Central memory CD8-positive, alpha-beta T cell (primary cell): ENCODE results near the gene SEPTIN6.

Source experiments
- ATAC-seq: fragments of 150-1000 bp; cut with Tn5 transposase; replicated peaks from 2 replicates; pipeline ENCODE4 v1.10.0; 2022; ENCODE audit warnings: mild to moderate bottlenecking, moderate FRiP score, moderate number of reproducible peaks; ENCODE audit not compliant: poor library complexity, severe bottlenecking; ENCODE audit errors: extremely low read depth
- DNase-seq, 2 donors: peaks; one replicate each; pipeline ENCODE4 v3.0.0; 2021; ENCODE audit warnings: low spot score in 2 of 2
- H3K27ac Mint-ChIP-seq: one replicate; pipeline ENCODE4 v1.8.0; 2022; ENCODE audit warnings: low read depth, mild to moderate bottlenecking, moderate library complexity, mixed read lengths
- H3K27me3 Mint-ChIP-seq: one replicate; pipeline ENCODE4 v1.8.0; 2022; ENCODE audit warnings: mixed read lengths
- H3K36me3 Mint-ChIP-seq: one replicate; pipeline ENCODE4 v1.8.0; 2022; ENCODE audit warnings: mild to moderate bottlenecking, moderate library complexity, mixed read lengths; ENCODE audit not compliant: insufficient read depth
- H3K4me1 Mint-ChIP-seq: one replicate; pipeline ENCODE4 v1.8.0; 2022; ENCODE audit warnings: mixed read lengths
- H3K4me3 Mint-ChIP-seq: one replicate; pipeline ENCODE4 v1.8.0; 2022; ENCODE audit warnings: mild to moderate bottlenecking, moderate library complexity, mixed read lengths
- H3K9me3 Mint-ChIP-seq: one replicate; pipeline ENCODE4 v1.8.0; 2022; ENCODE audit warnings: mixed read lengths

Gene SEPTIN6

GRCh38 chrX:119661486-119661885, 31.5 kb downstream of the SEPTIN6 start:
- no peak for ATAC-seq
- H3K4me3 Mint-ChIP-seq: no peak overlapping the region
- no peaks in the 10 kb centered on the region for H3K9me3 Mint-ChIP-seq
- H3K4me1 Mint-ChIP-seq: peaks cover 30% of the 10 kb centered on the region
- H3K27me3 Mint-ChIP-seq: no peaks in the 10 kb centered on the region
- H3K36me3 Mint-ChIP-seq: peaks cover 69% of the 10 kb centered on the region
- no peak overlapping the region for H3K27ac Mint-ChIP-seq
- DNase-seq: no peak

- ATAC-seq (no peak), DNase-seq (no peak)
- H3K27me3 Mint-ChIP-seq: no peaks in the 10 kb centered on the region
- peak overlapping the region; percentile 70 for H3K27ac Mint-ChIP-seq
- peaks cover 34% of the 10 kb centered on the region for H3K4me1 Mint-ChIP-seq
- no peak overlapping the region for H3K4me3 Mint-ChIP-seq
- H3K9me3 Mint-ChIP-seq: no peaks in the 10 kb centered on the region
- peaks cover 67% of the 10 kb centered on the region for H3K36me3 Mint-ChIP-seq
Measured at GRCh38 chrX:119659522-119659921, 33.4 kb downstream of the SEPTIN6 start.

- ATAC-seq (no peak), DNase-seq (no peak)
- peaks cover 21% of the 10 kb centered on the region for H3K4me1 Mint-ChIP-seq
- no peaks in the 10 kb centered on the region for H3K27me3 Mint-ChIP-seq
- H3K9me3 Mint-ChIP-seq: no peaks in the 10 kb centered on the region
- peaks cover 62% of the 10 kb centered on the region for H3K36me3 Mint-ChIP-seq
- H3K27ac Mint-ChIP-seq: peak overlapping the region; percentile 26
- no peak overlapping the region for H3K4me3 Mint-ChIP-seq
Measured at GRCh38 chrX:119655125-119655524, 37.8 kb downstream of the SEPTIN6 start.

- Mint-ChIP-seq H3K36me3 (peaks cover 63% of the 10 kb centered on the region), H3K4me1 (peaks cover 15% of the 10 kb centered on the region), H3K27me3 (no peaks in the 10 kb centered on the region), H3K9me3 (no peaks in the 10 kb centered on the region), H3K27ac (peak overlapping the region; percentile 82), H3K4me3 (no peak overlapping the region)
- ATAC-seq (no peak), DNase-seq (no peak)
Measured at GRCh38 chrX:119654112-119654531, 38.8 kb downstream of the SEPTIN6 start.

GRCh38 chrX:119648421-119648775, 44.6 kb downstream of the SEPTIN6 start:
- ATAC-seq: no peak
- peaks cover 25% of the 10 kb centered on the region for H3K4me1 Mint-ChIP-seq
- peaks cover 54% of the 10 kb centered on the region for H3K36me3 Mint-ChIP-seq

GRCh38 chrX:119647552-119648420, 45.2 kb downstream of the SEPTIN6 start:
- peak overlapping the region; percentile 64 for H3K4me3 Mint-ChIP-seq
- no peaks in the 10 kb centered on the region for H3K27me3 Mint-ChIP-seq
- peaks cover 53% of the 10 kb centered on the region for H3K36me3 Mint-ChIP-seq
- H3K27ac Mint-ChIP-seq: peak overlapping the region; percentile 97
- no peaks in the 10 kb centered on the region for H3K9me3 Mint-ChIP-seq
- peaks cover 30% of the 10 kb centered on the region for H3K4me1 Mint-ChIP-seq
- peak; percentile 15 to 57 for DNase-seq
- ATAC-seq: peak; percentile 95

More at GRCh38 chrX:119648421-119648775, 44.6 kb downstream of the SEPTIN6 start:
- Mint-ChIP-seq H3K9me3 (no peaks in the 10 kb centered on the region), H3K27ac (peak overlapping the region; percentile 97), H3K27me3 (no peaks in the 10 kb centered on the region), H3K4me3 (peak overlapping the region; percentile 64)
- DNase-seq: no peak

GRCh38 chrX:119647089-119647488, 45.9 kb downstream of the SEPTIN6 start:
- peak overlapping the region; percentile 64 for H3K4me3 Mint-ChIP-seq
- H3K4me1 Mint-ChIP-seq: peaks cover 30% of the 10 kb centered on the region
- no peak for DNase-seq
- H3K27ac Mint-ChIP-seq: peak overlapping the region; percentile 97
- no peak for ATAC-seq
- H3K9me3 Mint-ChIP-seq: no peaks in the 10 kb centered on the region
- no peaks in the 10 kb centered on the region for H3K27me3 Mint-ChIP-seq
- H3K36me3 Mint-ChIP-seq: peaks cover 52% of the 10 kb centered on the region

- ATAC-seq (no peak), DNase-seq (no peak)
- peaks cover 30% of the 10 kb centered on the region for H3K4me1 Mint-ChIP-seq
- no peaks in the 10 kb centered on the region for H3K9me3 Mint-ChIP-seq
- peaks cover 46% of the 10 kb centered on the region for H3K36me3 Mint-ChIP-seq
- no peaks in the 10 kb centered on the region for H3K27me3 Mint-ChIP-seq
- peak overlapping the region; percentile 49 for H3K4me3 Mint-ChIP-seq
- H3K27ac Mint-ChIP-seq: peak overlapping the region; percentile 97
Measured at GRCh38 chrX:119646515-119646914, 46.5 kb downstream of the SEPTIN6 start.

GRCh38 chrX:119643696-119644095, 49.3 kb downstream of the SEPTIN6 start:
- Mint-ChIP-seq H3K9me3 (no peaks in the 10 kb centered on the region), H3K27ac (no peak overlapping the region), H3K4me1 (peaks cover 34% of the 10 kb centered on the region), H3K36me3 (peaks cover 47% of the 10 kb centered on the region), H3K27me3 (no peaks in the 10 kb centered on the region), H3K4me3 (no peak overlapping the region)
- DNase-seq (no peak), ATAC-seq (no peak)
